Breast epithelium (tissue), 3 donors: ENCODE results near the gene APOA4.

ENCODE experiments used
- CTCF ChIP-seq, 3 donors: fragments of 450-650 bp; IDR thresholded peaks; one replicate each; pipeline ENCODE4 v1.5.1; 2016 to 2017; ENCODE audit warnings: antibody characterized with exemption in 3 of 3, mild to moderate bottlenecking in 3 of 3, moderate library complexity in 3 of 3
- POLR2A ChIP-seq: fragments of 450-650 bp; IDR thresholded peaks from one replicate; pipeline ENCODE4 v1.6.1; 2016; ENCODE audit warnings: antibody characterized with exemption, mild to moderate bottlenecking, moderate library complexity
- POLR2AphosphoS5 ChIP-seq, 3 donors: sonication (generic); formaldehyde crosslinking; IDR thresholded peaks; one replicate each; pipeline ENCODE4 v1.6.1; 2017; ENCODE audit warnings: antibody characterized with exemption in 3 of 3

- TF ChIP-seq CTCF (IDR thresholded peaks at IDR 0.05), result no peak
- no peak for TF ChIP-seq POLR2AphosphoS5 (IDR thresholded peaks at IDR 0.05)
- no peak for TF ChIP-seq POLR2A
Measured at GRCh38 chr11:116833491-116833815, 10.3 kb upstream of the APOA4 start.
